T-helper 22 cell (primary cell): ENCODE data around the gene PCSK4.
"Not testable (repeated sequence)": the region's sequence is repeated elsewhere in the genome, so short reads cannot be mapped to it uniquely, and the experiment has no call there.

ENCODE experiments used
- DNase-seq: peaks from one replicate; pipeline ENCODE4 v3.0.0-alpha.2; 2020; ENCODE audit warnings: low read depth

PCSK4 gene

DNA sequence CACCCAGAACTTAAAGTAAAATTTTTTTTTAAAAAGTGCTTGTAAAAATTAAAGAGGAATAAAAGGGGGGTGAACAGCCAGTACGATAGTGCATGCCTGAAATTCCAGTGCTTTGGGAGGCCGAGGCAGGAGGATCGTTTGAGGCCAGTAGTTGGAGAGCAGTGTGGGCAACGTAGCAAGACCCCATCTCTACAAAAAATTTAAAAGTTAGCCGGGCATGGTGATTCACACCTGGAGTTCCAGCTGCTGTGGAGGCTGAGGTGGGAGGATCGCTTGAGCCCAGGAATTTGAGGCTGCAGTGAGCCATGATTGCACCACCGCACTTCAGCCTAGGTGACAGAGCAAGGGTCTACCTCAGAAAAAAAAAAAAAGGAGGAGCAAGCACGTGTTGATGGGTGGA, 14.9 kb upstream of the PCSK4 start:
- DNase-seq = no peak

DNA sequence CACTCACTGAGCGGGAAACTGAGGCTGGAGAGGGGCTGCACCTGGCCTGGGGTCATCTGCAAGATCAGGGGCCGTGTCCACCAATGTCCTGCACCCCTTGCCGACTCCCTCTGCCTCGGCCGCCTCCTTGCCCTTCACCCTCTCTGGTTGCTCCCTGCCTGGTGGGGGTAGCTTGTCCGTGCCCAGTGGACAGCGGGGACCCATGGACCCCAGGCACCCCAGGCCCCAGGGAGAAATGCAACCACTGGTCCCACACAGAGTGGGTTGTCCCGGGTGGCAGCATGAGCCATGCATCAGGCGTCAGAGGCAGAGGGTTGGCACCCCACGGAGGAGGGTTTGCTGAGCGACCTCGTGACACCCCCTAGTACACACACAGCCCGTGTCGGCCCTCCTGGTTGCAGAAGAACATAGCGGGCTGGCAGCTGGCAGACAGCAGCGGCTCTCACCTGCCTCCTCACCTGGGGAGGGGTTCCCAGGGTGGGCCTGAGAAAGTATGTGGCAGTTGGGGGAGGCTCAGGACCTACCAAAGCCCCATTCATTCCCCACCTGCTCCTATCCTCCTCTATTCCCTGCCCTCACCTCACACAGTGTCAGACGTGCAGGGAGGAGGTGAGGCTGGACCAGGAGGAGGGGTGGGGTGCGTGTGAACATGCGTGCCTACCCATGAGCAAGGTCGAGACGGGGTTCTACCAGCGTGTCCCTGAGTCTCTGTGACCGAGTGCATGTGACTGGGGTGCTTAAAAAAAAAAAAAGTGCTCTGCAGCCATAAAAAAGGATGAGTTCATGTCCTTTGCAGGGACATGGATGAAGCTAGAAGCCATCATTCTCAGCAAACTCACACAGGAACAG, 14.0 kb upstream of the PCSK4 start:
- DNase-seq = no peak

DNA sequence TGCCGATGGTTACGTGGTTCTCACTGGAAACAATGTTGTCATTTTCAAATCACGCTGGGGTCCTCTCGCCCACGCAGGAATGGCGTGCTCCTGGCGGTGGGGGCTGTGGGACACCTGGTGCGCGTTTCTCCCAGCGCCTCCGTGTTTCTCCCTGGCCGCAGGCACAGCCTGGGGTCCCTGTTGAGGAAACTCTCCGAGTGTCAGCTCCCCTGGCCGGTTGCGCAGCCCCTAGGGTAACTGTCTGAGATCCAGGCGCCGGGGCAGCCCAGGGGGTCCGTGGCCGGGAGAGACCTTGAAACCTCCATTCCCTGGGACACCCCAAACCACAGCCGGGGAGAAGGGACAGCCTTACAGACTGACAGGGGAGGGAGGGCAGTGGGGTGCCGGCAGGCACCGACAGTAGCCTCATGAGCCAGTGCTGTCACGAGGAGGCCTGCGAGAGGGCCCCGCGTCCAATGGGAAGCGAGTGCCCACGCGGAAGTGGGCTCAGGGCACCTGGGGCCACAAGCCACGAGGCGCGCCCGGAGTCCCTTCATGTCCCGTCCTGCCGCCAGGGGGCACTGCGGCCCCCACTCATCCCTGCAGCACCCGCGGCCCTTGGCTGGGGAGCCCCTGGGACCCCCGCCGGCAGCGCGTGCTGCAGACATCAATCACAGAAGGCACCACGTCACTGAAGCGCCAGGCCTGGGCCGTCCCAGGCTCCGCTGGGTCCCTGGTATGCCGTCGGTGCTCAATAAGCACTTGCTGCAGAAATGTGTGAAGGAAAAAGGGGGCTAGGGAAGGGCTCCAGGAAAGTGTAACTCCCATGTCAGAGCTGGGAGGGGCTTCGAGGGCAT, 13.2 kb upstream of the PCSK4 start:
- no peak for DNase-seq

DNA sequence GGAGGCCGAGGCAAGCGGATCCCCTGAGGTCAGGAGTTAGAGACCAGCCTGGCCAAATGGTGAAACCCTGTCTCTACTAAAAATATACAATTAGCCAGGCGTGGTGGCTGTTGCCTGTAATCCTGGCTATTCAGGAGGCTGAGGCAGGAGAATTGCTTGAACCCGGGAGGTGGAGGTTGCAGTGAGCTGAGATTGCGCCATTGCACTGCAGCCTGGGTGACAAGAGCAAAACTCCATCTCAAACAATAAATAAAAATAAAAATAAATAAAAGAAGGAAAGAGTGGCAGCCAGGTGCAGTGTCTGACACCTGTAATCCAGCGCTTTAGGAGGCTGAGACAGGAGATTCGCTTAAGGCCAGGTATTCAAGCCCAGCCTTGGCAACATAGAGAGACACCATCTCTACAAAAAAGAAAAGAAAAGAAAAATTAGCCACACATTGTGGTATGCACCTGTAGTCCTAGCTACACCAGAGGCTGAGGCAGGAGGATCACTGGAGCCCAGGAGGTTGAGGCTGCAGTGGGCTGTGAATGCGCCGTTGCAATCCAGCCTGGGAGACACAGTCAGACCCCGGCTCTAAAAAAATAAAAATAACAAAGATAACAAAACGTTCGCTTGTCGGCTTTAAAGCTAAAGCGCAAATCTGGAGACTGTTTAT, 12.4 kb upstream of the PCSK4 start:
- DNase-seq = no peak

DNA sequence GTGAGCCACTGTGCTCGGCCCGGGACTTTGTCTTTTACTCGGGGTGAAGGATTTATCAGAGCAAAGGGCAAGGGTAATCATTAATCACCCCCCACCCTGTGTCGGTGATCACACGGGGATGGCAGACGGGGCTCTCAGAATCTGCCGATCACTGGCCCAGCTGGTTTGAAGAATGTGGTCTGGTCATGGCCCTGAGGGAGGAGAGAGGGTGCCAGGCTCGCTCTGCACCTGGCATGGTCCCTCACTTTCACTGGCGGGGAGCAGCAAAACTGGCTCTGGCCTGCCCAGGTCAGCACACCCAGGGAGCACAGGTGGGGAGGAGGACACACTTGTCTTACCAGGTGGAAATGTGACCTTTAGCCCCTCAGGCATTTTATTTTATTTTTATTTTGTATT, 11.0 kb upstream of the PCSK4 start:
- no peak for DNase-seq

DNA sequence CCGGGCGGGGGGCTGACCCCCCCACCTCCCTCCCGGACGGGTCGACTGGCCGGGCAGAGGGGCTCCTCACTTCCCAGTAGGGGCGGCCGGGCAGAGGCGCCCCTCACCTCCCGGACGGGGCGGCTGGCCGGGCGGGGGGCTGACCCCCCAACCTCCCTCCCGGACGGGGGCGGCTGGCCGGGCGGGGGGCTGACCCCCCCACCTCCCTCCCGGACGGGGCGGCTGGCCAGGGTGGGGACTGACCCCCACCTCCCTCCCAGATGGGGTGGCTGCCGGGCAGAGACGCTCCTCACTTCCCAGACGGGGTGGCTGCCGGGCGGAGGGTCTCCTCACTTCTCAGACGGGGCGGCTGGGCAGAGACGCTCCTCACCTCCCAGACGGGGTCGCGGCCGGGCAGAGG, 9.1 kb upstream of the PCSK4 start:
- not testable (repeated sequence) for DNase-seq

DNA sequence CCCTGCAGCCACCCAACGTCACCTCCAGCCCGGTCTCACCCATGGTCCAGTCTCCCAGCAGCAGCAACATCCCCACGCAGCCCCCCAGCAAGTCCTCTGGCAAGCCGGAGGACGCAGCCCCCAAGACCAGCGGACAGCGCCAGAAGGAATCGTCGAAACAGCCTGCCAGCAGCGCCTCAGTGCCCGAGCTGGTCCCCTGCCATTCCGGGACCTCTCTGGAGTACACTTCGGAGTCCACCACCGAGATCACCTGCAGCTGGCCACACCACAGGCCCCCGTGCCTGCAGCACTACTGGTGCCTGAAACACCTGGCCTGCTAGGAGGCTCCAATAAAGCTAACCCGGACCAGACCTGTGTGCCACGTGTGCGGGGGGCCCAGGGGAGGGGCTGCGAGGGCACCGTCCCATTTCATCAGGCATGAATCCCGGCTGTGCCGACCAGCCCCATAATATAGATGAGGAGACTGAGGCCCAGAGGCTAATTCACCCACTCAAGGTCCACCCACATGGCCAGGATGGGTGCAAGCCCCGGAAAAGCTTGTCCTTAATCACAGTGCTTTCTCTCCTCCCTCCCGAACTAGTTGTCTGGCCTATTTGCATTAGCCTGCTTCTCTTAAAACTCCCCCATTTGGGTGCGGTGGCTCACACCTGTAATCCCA, 7.6 kb upstream of the PCSK4 start:
- DNase-seq = no peak

DNA sequence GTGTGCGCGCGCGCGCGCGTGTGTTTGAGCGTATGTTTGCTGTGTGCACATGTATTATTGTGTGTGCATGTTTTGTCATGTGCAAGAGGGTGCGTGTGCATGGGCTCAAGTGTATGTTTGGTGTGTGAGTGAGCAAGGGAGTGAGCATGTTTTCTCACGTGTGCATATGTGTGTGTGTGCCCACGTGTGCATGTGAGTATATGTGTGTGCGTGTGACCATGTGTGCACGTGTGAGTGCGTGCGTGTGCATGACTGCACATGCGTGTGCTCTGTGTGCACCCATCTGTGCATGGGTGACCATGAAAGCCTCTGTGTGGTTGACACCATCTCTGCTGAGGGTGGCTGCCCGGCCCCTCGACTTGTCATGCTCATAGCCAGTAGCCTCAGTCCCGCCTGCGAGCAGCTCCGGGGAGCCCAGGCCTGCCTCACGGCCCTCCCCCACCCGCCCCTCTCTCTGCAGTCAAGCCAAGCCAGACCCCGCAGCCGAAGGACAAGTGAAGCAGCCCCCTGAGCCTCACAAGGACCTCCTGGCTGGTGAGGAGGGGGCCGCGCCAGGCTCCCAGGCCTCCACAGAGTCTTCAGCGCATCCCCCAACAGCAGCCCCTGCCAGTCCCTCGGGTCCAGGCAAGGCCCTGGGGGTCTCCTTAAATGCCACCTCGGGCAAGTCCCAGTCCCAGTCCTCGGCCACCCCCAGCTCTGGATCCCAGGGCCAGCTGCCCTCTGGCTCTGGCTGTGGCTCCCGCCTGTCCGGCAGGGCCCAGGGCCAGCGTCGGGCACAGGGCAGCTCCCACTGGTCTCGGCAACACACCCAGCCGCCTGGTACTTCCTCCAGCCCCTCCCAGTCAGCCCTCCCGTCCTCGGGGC, 6.8 kb upstream of the PCSK4 start:
- DNase-seq = no peak

DNA sequence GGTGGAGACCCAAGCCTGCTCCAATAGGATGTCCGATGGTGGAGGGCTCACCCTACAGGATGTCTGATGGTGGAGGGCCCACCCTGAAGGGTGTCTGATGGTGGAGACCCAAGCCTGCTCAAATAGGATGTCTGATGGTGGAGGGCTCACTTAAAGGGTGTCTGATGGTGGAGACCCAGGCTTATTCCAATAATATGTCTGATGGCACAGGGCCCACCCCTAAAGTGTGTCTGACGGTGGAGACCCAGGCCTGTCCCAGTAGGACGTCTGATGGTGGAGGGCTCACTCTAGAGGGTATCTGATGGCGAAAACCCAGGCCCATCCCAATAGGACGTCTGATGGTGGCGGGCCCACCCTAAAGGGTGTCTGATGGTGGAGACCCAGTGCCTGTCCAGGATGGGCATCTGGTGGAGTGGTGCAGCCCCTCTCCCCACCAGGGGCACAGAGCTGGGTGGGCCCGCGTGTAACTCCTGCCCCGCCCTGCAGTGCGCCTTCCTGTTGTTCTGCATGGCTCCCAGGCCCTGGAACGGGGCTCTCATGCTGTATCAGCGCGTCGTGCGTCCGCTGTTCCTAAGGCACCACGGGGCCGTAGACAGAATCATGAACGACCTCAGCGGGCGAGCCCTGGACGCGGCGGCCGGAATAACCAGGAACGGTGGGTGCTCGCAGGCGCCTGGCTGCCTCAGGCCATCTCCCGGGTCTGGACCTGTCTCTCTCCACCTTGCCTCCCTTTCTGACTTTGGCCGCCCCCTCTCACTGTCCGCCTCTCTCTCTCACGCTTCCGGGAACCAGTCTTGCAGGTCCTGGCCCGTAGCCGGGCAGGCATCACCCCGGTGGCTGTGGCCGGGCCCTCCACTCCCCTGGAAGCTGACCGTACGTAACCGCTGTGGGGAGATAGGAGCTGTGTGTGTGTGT, 5.9 kb upstream of the PCSK4 start:
- no peak for DNase-seq

DNA sequence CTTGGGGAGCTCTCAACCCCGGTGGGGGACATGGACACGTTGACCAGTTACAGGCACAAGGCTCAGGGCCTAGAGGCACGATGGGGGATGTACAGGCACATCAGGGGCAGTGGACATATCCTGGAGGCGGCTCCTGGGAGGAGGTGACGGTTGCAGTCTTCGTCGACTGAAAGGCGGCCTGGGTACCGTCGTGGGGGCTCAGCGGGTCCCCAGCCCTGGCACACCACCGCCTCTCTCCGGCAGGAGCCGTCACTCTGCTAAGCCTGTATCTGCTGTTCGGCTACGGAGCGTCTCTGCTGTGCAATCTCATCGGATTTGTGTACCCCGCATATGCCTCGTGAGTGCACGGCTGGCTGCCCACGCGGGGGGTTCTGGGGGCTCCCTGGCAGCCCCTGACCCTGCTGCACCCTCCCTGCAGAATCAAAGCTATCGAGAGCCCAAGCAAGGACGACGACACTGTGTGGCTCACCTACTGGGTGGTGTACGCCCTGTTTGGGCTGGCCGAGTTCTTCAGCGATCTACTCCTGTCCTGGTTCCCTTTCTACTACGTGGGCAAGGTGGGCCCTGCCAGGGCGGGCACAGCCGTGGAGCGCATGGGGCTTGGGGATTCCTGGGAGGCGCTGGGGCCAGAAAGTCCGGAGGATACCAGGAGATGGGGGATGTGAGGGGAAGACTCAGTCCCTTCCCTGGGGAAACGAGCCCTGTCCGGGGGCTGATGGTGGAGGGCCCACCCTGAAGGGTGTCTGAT, 5.1 kb upstream of the PCSK4 start:
- DNase-seq = no peak

DNA sequence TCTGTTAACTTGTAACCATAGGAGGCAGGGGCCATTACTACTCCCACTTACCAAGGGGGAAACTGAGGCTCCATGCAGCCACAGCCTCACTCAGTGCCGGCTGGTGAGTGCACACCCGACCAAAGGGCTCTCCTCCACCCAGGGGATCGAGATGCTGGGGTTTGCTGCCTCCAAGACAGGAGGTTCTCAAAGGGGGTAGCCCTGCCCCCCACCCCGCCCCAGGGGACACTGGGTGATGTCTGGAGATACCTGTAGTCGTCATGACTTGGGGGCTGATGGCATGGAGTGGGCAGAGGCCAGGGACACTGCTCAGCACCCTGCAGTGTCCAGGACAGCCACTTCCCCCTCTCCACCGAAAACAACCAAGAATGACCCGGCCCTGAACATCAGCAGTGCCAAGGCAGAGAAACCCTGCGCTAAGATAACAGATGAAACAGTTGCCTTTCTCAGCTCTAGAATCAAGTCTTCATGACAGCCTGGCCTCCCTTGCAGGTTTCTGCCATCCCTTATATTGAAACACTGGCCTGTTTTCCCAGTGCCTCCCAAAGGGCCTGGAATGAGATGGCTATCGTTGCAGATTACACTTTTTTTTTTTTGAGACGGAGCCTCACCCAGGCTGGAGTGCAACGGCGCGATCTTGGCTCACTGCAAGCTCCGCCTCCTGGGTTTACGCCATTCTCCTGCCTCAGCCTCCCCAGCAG, 4.1 kb upstream of the PCSK4 start:
- no peak for DNase-seq

DNA sequence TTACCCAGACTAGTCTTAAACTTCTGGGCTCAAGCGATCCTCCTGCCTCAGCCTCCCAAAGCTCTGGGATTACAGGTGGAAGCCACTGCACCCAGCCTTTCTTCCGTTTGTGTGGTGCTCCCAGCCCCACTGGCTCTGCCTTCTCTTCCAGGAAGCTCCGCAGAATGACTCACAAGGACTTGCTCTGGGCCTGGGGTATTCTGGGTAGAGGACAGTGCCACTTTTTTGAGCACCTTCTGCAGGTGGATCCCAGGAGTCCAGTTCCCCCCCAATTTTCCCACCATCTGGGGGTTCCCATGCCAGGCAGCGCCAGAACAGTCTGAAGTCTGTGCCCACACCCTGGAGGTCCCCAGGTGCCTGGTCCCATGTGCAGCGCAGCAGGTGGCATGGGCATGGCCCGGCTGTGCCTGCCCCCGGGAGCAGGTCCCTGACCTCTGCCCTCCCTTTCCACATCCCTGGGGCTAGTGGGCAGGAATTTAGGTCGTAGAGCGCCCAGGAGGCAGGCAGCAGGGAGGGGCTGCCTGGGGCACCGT, 2.4 kb upstream of the PCSK4 start:
- no peak for DNase-seq

DNA sequence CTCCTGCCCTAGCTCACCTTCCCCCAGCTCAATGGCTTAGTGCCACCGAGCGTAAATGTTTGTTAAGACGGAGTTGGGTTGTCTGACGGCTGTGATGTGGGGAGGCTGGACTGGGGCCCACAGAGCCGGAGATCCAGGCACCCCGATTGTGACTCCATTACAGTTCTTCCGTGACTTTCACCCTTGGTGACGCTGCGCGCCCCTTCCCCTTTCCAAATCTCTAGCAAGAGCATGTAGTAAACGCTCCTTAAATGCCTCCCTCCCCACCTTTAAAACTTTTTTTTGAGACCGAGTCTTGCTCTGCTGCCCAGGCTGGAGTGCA, 1.7 kb upstream of the PCSK4 start:
- no peak for DNase-seq

DNA sequence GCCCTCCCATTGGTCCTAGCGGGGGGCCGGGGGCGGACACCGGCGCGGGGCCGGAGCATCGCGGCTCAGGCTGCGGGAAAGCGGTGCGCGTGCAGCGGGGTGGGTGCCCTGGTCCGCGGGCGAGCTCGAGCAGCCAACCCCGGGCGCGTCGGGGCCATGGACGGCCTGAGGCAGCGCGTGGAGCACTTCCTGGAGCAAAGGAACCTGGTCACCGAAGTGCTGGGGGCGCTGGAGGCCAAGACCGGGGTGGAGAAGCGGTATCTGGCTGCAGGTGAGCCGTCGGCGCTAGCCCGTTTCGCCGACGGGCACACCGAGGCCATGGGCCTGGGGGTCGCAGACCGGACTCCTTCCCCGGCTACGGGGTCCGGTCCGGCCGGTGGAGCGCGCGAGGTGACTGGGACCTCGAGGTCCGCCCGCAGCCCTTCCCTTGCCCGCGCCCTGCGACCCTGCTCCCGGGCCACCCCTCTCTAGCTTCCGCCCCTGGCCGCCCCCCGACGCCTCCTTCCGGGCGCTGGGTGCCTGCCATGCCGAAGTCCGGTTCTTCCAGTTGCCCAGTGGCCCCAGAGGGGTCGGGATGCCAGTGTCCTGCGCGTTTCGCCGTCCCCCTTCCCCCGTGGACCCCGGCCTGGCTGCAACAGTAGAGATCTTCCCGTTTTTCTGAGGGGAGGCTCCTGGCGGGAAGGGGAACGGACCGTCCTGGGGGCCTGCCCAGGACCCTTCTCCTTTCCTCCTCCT, 1.1 kb upstream of the PCSK4 start, which contains the start of gene REEP6:
Gene REEP6, plus strand, starts transcription at position 68 of the 735 bp plus-strand sequence. Its CDS starts 89 bp downstream, at position 157.
- DNase-seq = no peak

DNA sequence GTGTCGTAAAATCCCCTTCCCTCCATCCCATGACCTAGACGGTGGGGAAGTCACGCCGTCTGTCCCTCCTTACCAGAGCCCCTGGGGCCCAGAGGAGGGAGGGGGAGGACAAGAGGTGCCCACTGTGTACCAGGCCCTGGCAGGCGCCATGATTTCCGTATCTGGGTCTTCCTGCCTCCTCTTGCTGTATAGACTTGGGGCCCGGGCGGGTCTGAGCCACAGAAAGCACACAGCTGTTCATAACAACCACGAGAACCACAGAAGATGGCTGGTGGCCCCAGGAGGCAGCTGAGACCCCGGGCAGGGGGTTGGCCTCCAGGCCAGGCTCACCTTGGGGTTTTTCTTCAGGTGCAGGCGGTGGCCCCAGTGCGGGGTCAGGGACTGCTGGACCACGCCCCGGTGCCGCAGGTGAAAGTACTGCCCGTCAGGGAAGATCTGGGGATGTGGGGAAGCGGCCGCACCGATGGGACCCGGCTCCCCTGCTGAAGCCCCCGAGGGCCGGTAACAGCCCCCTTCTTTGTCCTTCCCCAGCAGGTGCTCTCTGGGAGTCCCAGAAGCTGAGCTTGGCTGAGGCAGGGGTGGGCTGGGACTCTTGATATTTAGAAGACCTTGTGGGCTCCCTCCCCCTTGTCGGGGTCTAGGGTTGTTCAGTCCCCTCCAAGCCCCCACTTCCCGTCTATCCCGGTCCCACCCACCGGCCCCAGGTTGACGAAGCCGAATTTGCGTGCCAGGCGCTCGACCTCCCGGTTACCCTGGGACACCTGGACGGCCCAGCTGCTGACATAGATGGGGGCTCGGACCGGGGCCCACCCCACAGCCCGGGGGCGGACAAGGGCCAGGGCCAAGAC, 463 bp downstream of the PCSK4 start:
- DNase-seq = no peak

DNA sequence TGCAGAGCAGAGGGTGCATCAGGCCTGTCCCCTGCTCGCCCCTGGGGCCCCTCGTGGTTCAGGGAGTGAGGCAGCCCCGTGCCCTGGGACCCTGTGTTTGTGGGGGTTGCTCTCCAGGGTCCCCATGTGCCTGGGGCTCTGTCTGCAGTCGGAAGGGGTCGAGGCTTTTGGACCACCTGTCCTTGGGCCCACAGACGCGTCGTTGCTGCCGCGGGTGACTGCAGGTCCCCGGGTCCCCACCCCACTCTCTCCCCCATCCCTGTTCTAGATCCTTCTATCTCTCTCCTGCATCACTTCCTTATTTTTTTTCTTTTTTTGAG, 1.9 kb downstream of the PCSK4 start:
- no peak for DNase-seq
